Measurements from ENCODE around the gene SIRT3. TPM values are rescaled to one million over a fixed set of nuclear protein-coding genes. Genes with fewer than 3 reads are reported as not detected.

Gene SIRT3
- total RNA-seq: 5.9 and 7.9 TPM in 2 replicates

GRCh38 chr11:235997-236773, at the start of gene SIRT3:
Gene SIRT3 (minus strand): TSS chr11:236342. CDS start chr11:236328, 14 bp downstream.

GRCh38 chr11:278001-278951, 42.1 kb upstream of the SIRT3 start, which contains the start of gene NLRP6:
Gene NLRP6 (plus strand): TSS chr11:278407. CDS start chr11:278570, 163 bp downstream.

GRCh38 chr11:236774-237767, 929 bp upstream of the SIRT3 start, which contains the start of gene PSMD13:
Gene PSMD13 (plus strand): TSS chr11:236976. CDS start chr11:237050, 74 bp downstream.

GRCh38 chr11:207208-207862, 28.8 kb downstream of the SIRT3 start, which contains the start of the genes BET1L and RIC8A:
Gene BET1L (minus strand): TSS chr11:207399. CDS start chr11:207321, 78 bp downstream.
Gene RIC8A (plus strand): TSS chr11:207708. CDS start chr11:208855, 1,147 bp downstream.

GRCh38 chr11:192674-193128, 43.4 kb downstream of the SIRT3 start, which contains the start of gene SCGB1C1:
Gene SCGB1C1 (plus strand): TSS chr11:193078. CDS start chr11:193100, 22 bp downstream.

Other genes with a start within 250 kb of the SIRT3 start
- not detected in 2 replicates for gene SCGB1C1, start 43.3 kb downstream of the SIRT3 start, total RNA-seq
- 16.6 and 19.0 TPM in 2 replicates for gene BET1L, start 28.9 kb downstream of the SIRT3 start, total RNA-seq
- gene RIC8A, start 28.6 kb downstream of the SIRT3 start, total RNA-seq: 148 and 153 TPM in 2 replicates
- gene PSMD13, start 634 bp upstream of the SIRT3 start, total RNA-seq: 104 and 229 TPM in 2 replicates
- not detected in 2 replicates for gene NLRP6, start 42.1 kb upstream of the SIRT3 start, total RNA-seq
- gene PGGHG, start 52.8 kb upstream of the SIRT3 start, total RNA-seq: 3.3 and 9.6 TPM in 2 replicates
- gene IFITM5, start 63.2 kb upstream of the SIRT3 start, total RNA-seq: not detected in 2 replicates
- gene IFITM2, start 71.5 kb upstream of the SIRT3 start, total RNA-seq: 14.4 and 15.0 TPM in 2 replicates
- 7.1 and 10.7 TPM in 2 replicates for gene IFITM1, start 77.7 kb upstream of the SIRT3 start, total RNA-seq
- 28.6 and 32.7 TPM in 2 replicates for gene IFITM3, start 84.5 kb upstream of the SIRT3 start, total RNA-seq
- 1.4 and 1.9 TPM in 2 replicates for gene B4GALNT4, start 133.2 kb upstream of the SIRT3 start, total RNA-seq
- gene PKP3, start 157.9 kb upstream of the SIRT3 start, total RNA-seq: 2.1 and 2.8 TPM in 2 replicates
- gene SIGIRR, start 178.7 kb upstream of the SIRT3 start, total RNA-seq: 11.3 and 18.6 TPM in 2 replicates
- gene ANO9, start 205.7 kb upstream of the SIRT3 start, total RNA-seq: not detected in 2 replicates
- 31.9 and 45.2 TPM in 2 replicates for gene PTDSS2, start 213.9 kb upstream of the SIRT3 start, total RNA-seq

Measured in regular cardiac myocyte (primary cell).